Left lobe of liver (tissue), 2 donors: ENCODE measurements around the gene KIF3A. TPM values are rescaled to one million over a fixed set of nuclear protein-coding genes. Genes with fewer than 3 reads are reported as not detected.

Experiments used
- ATAC-seq: fragments of 200-7000 bp; cut with Tn5 transposase; one replicate; pipeline ENCODE4 v1.9.1; 2020; ENCODE audit warnings: mild to moderate bottlenecking, moderate library complexity
- DNase-seq: peaks from one replicate; pipeline ENCODE4 v3.0.0-alpha.2; 2020; ENCODE audit warnings: low spot score
- total RNA-seq: library from RNA; stranded (reverse); gene quantifications from one replicate; pipeline ENCODE4 v1.2.1, GENCODE V29; 2021
- donor health status: DM: no; HTN: no; CAD: no; lungs with moderate emphysema.
- donor health status: DM: no; HTN: yes; CAD: no.

Gene KIF3A
- total RNA-seq, 1 donor from 2014 or later: 1.5 TPM

DNA sequence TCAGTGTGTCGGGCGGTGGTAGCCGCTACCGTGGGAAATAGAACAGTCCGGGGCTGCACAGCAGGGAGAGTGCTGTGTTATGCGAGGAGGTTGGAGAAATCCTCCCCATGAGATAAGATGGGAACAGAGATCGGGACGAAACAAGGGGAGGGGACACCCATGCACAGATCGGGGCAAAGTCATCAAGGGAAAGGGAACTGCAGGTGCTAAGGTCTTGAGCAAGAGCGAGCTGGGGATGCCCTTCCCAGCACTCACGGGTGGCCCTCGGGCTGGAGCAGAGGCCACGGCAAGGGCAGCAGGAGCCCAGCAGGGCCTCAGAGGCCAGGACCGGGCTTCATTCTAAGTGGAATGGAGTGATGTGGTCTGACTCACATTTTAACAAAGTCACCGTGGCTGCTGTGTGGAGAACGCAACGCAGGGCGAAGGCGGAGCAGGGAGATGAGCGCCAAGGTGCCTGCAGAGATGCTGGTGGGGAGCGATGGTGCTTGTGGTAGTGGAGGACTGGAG lies 71.7 kb downstream of the KIF3A start:
- no peak for DNase-seq
- ATAC-seq: no peak

DNA sequence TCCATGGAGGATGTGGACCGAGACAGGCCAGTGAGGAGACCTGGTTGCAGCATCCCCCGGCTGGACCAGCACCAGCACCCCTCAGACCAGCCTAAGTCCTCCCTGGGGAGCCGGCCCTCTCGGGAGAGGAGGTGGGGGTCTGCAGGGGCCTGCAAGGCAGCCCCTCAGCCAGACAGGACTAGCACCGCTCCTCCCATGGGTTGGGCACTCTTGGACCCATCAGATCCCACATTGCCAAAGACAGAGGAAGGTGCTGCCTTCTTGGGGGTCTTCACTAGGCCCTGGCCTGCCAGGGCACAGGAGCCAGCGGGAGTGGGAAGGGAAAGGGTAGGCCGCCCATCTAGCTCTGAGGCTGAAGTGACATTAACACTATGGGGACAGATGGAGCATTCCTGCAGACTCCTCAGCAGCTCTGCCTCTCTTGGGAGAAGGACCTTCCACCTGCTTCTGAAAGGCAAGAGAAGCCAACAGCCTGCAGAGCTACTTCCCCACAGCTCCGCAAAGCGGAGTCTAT lies 72.6 kb downstream of the KIF3A start:
- DNase-seq: no peak

DNA sequence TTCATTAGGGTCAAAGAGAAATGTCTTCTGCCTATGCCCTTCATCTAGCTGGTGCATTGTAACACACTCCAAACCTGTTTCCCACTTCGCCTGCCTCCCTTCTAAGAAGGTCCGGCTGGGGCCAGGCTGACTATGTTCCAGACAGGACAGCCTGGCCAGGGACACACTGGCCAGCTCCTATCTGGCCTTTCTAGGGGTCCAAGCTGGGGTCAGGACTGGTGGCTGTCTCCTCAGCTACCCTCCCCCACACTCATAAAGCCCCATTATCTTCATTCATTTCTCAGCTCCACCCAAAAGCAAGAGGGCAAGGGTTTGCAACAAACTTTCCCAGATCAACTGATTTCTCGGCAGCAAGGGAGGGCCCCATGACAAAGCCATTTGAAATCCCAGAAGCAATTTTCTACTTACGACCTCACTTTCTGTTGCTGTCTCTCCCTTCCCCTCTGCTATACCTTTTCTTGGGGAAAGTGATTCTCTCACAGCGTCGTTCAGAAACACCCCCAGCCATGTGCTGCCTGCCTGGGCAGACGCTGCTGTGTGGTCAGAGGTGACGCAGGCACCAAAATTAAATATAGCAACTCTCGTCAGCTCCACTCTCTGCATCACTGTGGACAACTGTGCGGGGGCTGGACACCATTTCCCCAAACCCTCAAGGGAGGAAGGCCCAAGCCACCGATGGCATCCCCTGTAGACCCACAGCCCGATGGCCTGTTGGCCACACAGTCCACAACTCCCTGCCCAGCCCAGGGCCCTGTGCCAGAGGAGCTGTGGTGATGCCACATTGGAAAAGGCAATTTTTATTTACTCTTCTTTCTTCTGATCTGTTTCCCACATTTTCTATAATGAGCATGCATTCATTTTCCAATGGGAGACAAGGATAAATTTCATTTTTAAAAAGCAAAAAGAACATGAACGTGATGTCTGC lies 73.3 kb downstream of the KIF3A start:
- DNase-seq (no peak), ATAC-seq (no peak)

More for the DNA sequence above, 72.6 kb downstream of the KIF3A start:
- ATAC-seq: no peak

DNA sequence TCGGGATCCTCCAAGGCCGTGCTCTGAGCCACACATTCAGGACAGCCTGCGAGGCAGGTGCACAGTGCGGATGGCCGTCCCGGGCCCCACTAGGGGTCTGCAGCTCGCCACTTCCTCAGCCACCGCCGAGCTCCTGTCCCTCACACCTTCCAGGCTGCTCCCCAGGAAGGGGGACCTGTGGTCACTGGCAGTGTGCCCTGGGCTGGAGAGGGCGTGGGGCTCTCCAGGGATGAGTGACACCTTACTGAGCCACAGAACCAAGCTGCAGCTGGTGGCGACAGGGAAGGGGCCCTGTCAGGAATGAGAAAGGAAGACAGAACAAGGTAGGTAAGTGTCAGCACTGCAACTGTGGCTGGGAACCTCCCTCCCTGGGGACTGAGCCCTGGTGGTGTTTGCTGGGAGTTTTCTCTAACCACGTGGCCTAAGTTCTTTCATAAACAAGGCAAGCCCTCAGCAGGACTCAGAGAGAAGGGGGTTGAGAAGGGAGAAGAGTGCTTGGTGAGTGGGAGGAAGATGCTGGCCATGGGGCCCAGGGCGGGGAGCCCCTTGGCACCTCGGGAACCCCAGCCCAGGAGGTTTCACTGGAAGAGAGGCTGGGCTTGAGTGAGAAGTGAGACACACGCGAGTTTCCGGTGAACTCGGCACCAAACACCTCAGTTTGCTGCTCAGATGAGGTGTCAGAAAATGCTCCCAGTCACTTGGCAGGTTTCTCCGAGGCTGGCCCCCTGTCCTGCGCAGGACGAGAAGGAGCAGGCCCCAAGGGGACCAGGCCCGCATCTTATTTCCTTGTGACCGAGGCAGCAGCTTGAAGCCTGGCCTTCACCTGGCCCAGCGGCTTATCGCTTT lies 74.2 kb downstream of the KIF3A start:
- DNase-seq: no peak
- no peak for ATAC-seq

DNA sequence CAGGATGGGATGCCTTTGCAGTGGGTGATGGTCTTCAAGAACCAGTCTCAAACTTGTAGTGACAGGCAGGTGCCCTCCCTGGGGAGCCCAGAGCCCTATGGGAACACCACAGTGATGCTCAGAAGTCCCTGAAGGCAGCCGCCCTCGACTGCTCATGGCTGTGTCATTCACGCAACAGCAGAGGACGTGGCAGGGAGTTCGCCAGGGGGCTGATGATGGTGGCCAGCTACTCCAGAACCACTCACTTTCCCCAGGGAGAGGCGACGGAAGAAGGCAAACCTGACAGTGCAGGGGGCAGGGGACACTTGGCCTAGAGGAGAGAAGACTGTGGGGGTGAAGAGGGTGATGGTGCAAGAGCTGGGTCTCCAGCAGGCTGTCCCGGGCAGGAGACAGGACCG lies 75.3 kb downstream of the KIF3A start:
- no peak for DNase-seq
- no peak for ATAC-seq

DNA sequence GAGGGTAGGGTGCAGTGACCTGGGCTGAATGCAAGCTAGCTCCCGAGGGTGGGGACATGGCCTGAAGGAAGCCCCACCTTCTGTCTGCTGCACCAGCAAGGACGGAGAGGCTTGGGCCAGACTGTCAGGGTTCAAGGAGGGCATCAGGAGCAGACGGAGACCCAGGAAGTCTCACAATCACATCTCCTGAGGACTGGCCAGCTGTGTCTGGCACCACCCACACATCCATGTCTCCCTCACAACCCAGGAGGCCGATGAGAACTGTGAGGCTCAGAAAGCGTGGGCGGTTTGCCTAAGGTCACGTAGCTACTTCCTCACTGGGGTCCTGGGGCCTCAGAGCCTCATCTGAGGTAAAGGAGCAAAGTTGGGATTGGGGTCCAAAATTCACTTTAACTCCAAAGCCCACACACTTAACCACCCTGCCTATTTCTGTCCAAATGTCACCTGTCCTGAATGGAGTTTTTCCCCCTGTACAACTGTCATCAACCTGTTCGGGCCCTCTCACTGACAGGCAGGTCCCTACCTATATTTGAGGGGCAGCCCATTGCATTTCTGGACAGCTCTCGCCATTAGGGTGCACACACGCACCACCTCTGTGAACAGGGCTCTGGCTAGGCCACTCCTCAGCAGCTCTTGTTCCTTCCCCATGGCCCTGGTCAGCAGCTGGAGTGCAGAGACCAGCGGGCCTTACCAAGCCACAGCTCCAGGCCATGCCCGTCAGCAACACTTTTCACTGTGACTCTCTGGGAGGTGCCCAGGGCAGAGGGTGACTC lies 75.9 kb downstream of the KIF3A start:
- ATAC-seq (no peak), DNase-seq (no peak)

DNA sequence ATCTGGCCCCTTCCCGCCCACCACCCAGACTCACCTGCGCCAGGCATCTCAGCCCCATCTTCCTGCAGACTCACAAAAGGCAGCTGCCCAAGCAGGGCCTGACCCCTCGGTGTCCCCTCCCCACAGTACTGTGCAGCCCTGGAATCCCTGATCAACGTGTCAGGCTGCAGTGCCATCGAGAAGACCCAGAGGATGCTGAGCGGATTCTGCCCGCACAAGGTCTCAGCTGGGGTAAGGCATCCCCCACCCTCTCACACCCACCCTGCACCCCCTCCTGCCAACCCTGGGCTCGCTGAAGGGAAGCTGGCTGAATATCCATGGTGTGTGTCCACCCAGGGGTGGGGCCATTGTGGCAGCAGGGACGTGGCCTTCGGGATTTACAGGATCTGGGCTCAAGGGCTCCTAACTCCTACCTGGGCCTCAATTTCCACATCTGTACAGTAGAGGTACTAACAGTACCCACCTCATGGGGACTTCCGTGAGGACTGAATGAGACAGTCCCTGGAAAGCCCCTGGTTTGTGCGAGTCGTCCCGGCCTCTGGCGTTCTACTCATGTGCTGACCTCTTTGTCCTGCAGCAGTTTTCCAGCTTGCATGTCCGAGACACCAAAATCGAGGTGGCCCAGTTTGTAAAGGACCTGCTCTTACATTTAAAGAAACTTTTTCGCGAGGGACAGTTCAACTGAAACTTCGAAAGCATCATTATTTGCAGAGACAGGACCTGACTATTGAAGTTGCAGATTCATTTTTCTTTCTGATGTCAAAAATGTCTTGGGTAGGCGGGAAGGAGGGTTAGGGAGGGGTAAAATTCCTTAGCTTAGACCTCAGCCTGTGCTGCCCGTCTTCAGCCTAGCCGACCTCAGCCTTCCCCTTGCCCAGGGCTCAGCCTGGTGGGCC lies 77.5 kb downstream of the KIF3A start:
- DNase-seq: no peak
- no peak for ATAC-seq

DNA sequence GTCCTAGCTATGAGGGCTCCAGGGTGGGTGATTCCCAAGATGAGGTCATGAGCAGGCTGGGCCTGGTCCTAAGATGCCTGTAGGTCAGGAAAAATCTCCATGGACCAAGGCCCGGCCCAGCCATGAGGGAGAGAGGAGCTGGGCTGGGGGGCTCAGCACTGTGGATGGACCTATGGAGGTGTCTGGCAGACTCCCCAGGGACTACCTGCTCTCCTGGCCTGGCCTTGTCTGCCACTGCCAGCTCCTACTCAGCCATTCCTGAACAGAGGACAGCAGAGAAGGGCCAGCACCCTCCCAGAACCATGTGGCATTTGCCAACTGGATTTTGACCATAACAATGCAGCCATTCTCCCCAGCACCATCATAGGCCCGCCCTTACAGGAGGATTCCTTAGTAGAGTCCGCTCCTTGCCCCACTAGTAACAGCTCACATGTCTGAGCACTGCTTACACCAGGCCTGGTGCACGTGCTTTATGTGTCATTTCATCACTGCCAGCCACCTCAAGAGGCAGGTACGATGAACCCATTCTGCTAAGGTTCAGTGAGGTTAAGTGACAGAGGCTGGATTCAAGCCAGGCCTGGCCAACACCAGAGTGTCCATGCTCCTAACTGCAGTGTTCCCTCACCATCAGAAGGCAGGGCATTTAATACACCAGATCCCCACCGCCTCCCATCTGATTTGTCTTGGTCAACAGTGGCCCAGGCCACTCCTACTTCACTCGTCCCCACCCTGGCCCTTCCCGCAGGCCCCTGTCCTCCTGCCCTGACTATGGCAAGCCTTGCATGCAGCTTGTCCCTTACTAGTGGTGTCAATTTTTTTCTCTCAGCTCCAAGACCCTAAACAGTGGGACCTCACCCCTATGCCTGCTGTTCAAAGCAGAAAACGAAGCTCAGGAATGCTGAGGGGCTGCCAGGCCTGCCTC lies 78.7 kb downstream of the KIF3A start:
- peak; percentile 69 for DNase-seq
- ATAC-seq: peak; percentile 74

DNA sequence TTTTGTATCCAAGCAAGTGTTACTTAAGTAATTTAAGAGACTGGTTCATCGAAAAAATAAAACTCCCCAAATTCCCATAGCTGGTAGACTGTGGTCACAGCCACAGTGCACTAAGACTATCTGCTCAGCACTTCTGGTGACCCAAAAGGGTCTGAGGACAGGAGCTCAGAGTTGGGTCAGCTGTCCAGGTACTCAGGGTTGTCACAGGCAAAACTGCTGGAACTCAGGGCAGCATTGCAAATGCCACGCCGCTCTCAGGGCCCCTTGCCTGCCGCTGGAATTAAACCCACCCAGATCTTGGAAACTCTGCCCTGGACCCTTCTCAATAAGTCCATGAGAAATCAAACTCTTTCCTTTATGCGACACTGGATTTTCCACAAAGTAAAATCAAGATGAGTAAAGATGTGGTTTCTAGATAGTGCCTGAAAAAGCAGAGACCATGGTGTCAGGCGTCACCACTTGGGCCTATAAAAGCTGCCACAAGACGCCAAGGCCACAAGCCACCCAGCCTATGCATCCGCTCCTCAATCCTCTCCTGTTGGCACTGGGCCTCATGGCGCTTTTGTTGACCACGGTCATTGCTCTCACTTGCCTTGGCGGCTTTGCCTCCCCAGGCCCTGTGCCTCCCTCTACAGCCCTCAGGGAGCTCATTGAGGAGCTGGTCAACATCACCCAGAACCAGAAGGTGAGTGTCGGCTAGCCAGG lies 79.5 kb downstream of the KIF3A start, which contains the start of gene IL13:
Gene IL13 (plus strand): TSS at position 498 of the 705 bp plus-strand sequence. CDS start 14 bp downstream, at position 512.
- DNase-seq: no peak
- no peak for ATAC-seq

DNA sequence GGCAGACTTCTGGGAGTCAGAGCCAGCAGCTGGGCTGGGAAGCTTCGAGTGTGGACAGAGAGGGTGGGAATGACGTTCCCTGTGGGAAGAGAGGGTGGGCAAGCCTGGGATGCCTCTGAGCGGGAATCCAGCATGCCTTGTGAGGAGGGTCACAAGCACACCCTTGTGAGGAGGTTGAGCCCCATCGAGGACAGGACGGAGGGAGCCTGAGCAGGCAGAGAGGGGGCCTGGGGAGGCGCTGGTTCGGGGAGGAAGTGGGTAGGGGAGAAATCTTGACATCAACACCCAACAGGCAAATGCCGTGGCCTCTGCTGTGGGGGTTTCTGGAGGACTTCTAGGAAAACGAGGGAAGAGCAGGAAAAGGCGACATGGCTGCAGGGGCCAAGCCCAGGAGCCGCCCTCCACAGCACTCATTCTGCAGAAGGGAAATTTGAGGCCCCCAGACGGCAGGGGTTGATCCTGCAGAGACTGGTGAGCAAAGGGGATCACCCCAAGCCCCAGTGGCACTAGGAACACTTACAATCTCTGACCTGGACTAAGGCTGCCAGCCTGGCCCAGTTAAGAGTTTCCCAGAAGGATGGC lies 80.5 kb downstream of the KIF3A start:
- ATAC-seq (no peak), DNase-seq (no peak)

DNA sequence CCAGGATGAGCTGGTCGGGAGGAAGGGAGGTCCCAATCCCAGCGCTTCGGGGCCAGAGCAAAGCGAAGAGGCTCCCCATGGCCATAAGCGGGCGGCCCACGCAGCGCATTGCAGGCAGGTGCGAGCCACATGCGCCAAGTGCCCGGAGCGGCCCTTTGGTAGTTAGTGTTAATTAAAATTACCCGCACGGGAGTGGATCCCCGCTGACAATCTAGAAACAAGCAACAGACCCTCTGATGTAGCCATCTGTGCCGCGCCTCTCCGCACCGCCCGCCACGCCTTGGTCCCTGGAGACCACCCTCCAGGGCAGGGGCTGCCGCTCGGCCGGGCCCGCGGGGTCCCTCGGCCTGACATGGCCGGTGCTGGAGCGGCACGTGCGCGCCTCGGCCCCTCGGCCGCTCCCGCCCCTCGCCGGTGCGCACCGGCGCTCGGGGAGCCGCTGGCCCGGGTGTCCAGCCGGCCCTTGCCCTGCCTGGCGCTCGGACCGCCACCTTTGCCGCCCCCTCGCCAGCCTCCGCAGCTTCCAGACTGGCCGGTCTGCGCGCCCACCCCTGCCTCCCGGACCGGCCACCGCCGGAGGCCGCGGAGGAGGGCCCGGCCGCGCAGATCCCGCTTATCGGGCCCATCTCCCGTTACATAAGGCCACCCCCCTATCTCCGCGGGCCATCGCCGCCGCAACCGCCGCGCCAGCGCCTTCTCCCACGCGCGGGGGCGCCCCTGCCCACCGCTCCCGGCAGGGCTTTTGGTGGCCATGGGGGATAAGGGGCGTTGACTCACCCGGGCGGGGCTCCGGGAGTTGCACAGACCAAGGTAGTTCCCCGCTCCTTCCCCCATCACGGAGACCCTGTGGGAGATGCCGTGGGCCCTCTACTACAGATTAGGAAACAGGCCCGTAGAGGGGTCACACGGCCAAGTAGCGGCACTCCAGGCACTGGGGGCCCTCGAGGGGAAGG lies 81.2 kb downstream of the KIF3A start:
- no peak for DNase-seq
- ATAC-seq: peak; percentile 19

DNA sequence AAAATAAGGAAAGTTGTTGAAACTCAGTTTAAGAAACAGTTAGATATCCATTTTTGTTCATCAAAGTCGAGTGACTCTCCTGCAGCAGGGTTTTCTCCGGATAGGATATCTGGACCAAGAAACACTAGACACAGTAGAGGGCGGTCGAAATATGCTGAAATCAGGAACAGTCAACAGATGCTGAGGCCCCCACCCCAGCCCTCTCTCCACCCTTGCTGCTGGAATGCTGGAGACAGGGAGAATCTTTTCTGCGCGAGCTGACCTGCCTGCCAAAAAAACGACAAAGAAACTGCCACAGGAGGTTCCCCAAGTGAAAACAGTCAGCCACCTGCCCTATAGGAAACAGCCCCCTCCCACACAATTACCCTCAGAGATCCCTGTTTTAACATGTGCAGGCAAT lies 83.6 kb downstream of the KIF3A start:
- DNase-seq: no peak
- ATAC-seq: no peak

DNA sequence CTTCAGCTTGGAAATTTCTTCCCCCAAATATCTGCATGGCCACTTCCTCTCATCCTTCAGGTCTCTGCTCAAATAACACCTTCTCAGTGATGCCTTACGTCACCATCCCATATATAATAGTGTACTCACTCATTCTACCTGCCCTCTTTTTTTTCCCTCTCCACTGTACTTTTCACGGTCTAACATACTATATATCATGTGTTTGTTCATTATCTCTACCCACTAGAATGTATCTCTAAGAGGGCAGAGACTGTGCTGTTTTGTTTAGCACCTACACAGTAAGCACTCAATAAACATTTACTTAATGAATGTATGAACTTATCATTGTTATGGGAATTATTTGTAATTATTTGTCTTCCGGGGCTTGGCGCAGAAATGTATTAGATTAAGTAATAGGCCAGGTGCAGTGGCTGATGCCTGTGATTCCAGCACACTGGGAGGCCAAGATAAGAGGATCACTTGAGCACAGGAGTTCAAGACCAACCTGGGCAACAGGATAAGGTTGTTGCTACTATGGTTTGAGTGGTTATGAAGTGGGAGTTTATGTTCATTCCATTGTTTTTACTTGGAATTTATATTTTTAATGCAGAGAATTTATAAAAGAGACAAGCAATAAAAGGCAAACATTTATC lies 85.4 kb downstream of the KIF3A start:
- no peak for ATAC-seq
- no peak for DNase-seq

DNA sequence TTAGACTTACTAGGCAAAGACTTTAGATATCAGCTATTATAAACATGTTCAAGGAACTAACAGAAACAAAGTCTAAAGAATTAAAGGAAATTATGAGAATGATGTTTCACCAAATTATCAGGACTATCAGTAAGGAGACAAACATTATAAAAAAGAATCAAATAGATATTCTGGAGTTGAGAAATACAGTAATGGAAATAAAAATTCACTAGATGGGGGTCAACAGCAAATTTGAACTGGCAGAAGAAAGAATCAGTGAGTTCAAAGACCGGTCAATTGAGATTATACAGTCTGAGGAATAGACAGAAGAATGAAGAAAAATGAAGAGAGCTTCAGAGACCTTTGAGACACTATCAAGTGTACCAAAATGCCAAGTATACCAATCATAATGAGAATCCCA lies 89.0 kb downstream of the KIF3A start:
- ATAC-seq (no peak), DNase-seq (no peak)

DNA sequence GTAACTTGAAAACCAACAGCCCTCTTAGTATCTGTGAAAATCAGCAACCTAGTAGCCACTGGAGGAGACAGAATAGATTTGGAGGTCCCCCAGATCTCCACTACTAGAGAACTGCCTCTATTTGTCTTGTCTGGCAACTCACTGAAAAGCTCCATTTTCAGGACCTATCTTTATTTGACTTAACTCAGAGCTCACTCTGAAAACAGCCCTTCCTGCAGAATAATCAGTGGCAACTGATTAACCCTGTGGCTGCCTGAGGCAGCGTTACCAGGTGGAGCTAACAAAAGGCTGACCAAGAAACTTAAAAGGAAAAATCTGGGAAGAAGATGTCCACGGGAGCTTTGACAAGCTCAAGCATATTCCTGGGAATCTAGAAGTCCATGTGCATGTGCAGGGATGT lies 89.9 kb downstream of the KIF3A start:
- DNase-seq (no peak), ATAC-seq (no peak)
